ENCODE data around the gene SSC5D. TPM values are rescaled to one million over a fixed set of nuclear protein-coding genes. Genes with fewer than 3 reads are reported as not detected.

Gene SSC5D
- total RNA-seq, 1 donor from 2014 or later: 0.71 TPM

DNA sequence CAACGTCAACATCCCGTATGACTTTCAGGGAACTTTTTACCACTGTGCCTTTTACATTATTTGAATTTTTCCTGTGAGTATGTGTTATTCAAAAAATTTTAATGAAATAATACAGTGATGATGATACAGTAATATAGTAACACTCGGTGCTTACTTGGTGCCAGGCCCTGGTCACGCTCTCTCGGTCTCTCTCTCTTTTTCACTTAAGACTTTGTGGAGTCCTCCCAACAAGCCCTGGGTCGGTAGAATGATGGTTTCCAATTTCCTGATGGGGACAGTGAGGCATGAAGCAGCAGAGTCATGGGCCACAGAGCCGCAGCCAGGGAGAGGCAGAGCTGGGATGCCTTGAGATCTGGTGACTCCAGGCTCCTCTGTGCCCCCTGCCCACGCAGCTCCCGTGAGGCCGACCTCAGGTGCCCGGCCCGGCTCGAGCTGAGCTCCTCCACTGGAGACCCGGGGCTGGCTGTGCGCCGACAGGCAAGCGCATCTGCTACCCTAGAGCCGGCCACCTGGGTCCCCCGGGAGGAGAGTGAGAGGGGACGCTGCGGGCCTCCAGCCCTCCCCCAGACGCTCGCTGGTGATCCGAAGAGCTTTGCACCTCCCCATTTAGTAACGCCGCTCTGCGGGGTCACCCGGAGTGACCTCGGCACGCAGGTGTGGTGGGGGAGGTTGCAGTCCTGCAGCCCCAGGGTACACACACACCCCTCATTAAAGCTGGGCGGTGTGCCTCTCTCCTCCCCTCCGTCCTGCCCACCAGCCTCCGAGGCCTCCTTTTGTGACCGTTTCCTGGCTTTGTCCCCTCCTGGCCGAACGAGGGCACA, 61.5 kb downstream of the SSC5D start:
- H3K9me3 Mint-ChIP-seq: no peaks in the 10 kb centered on the region
- intact Hi-C loops (cut with micrococcal nuclease): no loop called here
- H3K27me3 Mint-ChIP-seq (ENCODE audit: low read depth): peaks cover 5% of the 10 kb centered on the region
- H3K27ac Mint-ChIP-seq: no peak overlapping the region
- no peak for DNase-seq (ENCODE audit: low spot score)
- H3K36me3 Mint-ChIP-seq (ENCODE audit: low read depth): no peaks in the 10 kb centered on the region
- no peaks in the 10 kb centered on the region for H3K4me1 Mint-ChIP-seq (ENCODE audit: low read depth)
- no peak overlapping the region for H3K4me3 Mint-ChIP-seq (ENCODE audit: low read depth)

GRCh38 chr19:55550321-55550650, 62.0 kb downstream of the SSC5D start:
- Mint-ChIP-seq H3K27ac (no peak overlapping the region), H3K4me3 (ENCODE audit: low read depth) (no peak overlapping the region), H3K4me1 (ENCODE audit: low read depth) (no peaks in the 10 kb centered on the region), H3K36me3 (ENCODE audit: low read depth) (no peaks in the 10 kb centered on the region), H3K9me3 (no peaks in the 10 kb centered on the region), H3K27me3 (ENCODE audit: low read depth) (peaks cover 5% of the 10 kb centered on the region)
- intact Hi-C loops (cut with micrococcal nuclease): no loop called here
- DNase-seq (ENCODE audit: low spot score): no peak

DNA sequence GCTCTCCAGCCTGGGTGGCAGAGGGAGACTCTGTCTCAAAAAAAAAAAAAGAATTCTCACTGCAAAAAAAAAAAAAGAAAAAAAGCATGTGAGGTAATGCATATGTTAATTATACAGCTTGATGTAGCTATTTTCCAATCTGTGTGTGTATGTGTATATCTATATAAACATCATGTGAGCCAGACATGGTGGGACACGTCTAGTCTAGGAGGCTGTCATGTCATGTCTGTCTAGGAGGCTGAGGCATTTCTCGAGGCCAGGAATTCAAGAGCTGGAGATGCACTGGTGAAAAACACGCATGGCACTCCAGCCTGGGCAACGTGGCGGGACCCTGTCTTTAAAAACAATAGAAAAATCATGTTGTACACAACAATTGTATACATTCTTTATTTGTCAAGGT, 64.0 kb downstream of the SSC5D start:
- Mint-ChIP-seq H3K27ac (no peak overlapping the region), H3K36me3 (ENCODE audit: low read depth) (no peaks in the 10 kb centered on the region), H3K4me3 (ENCODE audit: low read depth) (no peak overlapping the region), H3K9me3 (no peaks in the 10 kb centered on the region), H3K27me3 (ENCODE audit: low read depth) (peaks cover 4% of the 10 kb centered on the region), H3K4me1 (ENCODE audit: low read depth) (no peaks in the 10 kb centered on the region)
- intact Hi-C loops (cut with micrococcal nuclease): no loop called here
- DNase-seq (ENCODE audit: low spot score): no peak

DNA sequence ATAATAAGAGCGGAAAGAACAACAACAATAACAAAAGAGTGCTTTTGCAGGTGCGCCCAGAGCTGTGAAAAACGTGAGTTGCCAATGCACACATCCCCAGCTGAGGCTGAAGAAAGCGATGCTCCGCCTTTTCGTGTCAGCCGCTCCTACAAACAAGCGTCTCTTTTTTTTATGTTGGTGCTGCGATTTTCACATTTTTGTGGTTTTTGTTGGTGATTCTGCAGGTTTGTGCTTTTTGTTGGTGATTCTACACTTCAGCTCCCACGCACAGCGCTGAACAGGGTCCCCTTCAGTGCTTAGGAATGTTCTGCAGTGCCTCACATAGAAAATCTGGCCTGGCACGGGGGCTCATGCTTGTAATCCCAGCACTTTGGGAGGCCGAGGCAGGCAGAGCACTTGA, 64.4 kb downstream of the SSC5D start:
- Mint-ChIP-seq H3K4me1 (ENCODE audit: low read depth) (no peaks in the 10 kb centered on the region), H3K27ac (no peak overlapping the region), H3K36me3 (ENCODE audit: low read depth) (no peaks in the 10 kb centered on the region), H3K27me3 (ENCODE audit: low read depth) (peaks cover 2% of the 10 kb centered on the region), H3K4me3 (ENCODE audit: low read depth) (no peak overlapping the region), H3K9me3 (no peaks in the 10 kb centered on the region)
- intact Hi-C loops (cut with micrococcal nuclease): no loop called here
- no peak for DNase-seq (ENCODE audit: low spot score)

DNA sequence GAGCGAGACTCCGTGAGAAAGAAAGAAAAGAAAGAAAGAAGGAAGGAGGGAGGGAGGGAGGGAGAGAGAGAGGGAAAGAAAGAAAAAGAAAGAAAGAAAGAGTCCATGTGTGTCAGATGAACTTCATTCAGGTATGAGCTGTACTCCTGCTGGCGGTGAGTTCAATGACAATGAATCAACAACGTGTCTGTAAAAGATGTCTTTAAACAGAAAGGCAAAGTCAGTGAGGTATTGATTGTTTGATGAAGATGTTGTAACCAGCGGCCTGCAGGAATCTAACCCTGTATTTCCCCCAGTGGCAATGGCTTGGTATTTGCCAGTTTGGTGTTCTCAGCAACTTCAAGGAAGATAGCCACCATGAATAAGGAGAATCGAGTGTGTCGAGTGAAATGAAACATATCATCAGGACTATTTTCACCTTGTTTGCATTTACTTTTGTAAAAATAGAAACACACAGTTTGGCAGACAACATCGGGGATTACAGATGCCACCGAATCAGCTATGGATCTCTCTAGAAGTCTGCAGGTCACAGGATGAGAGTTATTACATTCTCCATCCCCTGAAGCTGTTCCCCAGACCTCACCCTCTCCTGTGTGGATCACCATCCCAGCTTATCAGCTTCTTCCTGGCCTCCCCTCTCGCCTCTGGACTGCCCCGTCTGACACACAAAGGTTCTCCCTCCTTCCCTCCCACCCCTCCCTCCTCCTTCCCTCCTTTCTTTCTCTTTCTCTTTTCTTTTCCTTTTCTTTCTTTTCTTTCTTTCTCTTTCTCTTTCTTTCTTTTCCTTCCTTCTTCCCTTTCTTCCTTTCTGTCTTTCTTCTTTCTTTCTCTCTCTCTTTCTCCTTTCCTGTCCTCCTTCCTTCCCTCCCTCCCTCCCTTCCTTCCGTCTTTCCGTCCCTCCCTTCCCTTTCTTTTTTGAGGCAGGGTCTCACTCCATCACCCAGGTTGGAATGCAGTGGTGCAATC, 65.3 kb downstream of the SSC5D start:
- Mint-ChIP-seq H3K4me1 (ENCODE audit: low read depth) (no peaks in the 10 kb centered on the region), H3K9me3 (no peaks in the 10 kb centered on the region), H3K27me3 (ENCODE audit: low read depth) (peaks cover 2% of the 10 kb centered on the region), H3K4me3 (ENCODE audit: low read depth) (no peak overlapping the region), H3K27ac (no peak overlapping the region), H3K36me3 (ENCODE audit: low read depth) (no peaks in the 10 kb centered on the region)
- DNase-seq (ENCODE audit: low spot score): no peak
- intact Hi-C loops (cut with micrococcal nuclease): no loop called here

DNA sequence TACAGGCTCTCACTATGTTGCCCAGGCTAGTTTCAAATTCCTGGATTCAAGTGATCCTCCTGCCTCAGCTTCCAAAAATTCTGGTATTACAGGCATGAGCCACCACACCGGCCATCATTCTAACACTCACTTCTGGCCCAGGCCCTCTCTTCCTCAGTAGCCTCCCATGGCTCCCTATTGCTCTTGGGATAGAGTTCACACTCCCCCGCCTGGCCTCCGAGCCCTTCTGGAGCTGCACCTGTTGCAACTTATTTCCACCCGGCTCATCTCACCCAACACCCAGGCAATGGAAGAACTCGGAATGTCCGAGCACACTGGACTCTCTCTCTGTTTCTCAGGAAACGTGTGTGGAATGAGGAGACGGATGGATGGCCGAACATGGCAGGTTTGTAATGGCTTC, 66.1 kb downstream of the SSC5D start:
- no peak for DNase-seq (ENCODE audit: low spot score)
- no peaks in the 10 kb centered on the region for H3K9me3 Mint-ChIP-seq
- peaks cover 2% of the 10 kb centered on the region for H3K27me3 Mint-ChIP-seq (ENCODE audit: low read depth)
- intact Hi-C loops (cut with micrococcal nuclease): no loop called here
- H3K4me3 Mint-ChIP-seq (ENCODE audit: low read depth): no peak overlapping the region
- H3K27ac Mint-ChIP-seq: no peak overlapping the region
- no peaks in the 10 kb centered on the region for H3K36me3 Mint-ChIP-seq (ENCODE audit: low read depth)
- H3K4me1 Mint-ChIP-seq (ENCODE audit: low read depth): no peaks in the 10 kb centered on the region

GRCh38 chr19:55554741-55555152, 66.5 kb downstream of the SSC5D start:
- Mint-ChIP-seq H3K4me3 (ENCODE audit: low read depth) (no peak overlapping the region), H3K4me1 (ENCODE audit: low read depth) (no peaks in the 10 kb centered on the region), H3K36me3 (ENCODE audit: low read depth) (no peaks in the 10 kb centered on the region), H3K27me3 (ENCODE audit: low read depth) (peaks cover 2% of the 10 kb centered on the region), H3K27ac (no peak overlapping the region), H3K9me3 (no peaks in the 10 kb centered on the region)
- intact Hi-C loops (cut with micrococcal nuclease): no loop called here
- DNase-seq (ENCODE audit: low spot score): no peak

GRCh38 chr19:55559684-55560083, 71.4 kb downstream of the SSC5D start:
- no peaks in the 10 kb centered on the region for H3K27me3 Mint-ChIP-seq (ENCODE audit: low read depth)
- DNase-seq (ENCODE audit: low spot score): no peak
- intact Hi-C loops (cut with micrococcal nuclease): no loop called here

DNA sequence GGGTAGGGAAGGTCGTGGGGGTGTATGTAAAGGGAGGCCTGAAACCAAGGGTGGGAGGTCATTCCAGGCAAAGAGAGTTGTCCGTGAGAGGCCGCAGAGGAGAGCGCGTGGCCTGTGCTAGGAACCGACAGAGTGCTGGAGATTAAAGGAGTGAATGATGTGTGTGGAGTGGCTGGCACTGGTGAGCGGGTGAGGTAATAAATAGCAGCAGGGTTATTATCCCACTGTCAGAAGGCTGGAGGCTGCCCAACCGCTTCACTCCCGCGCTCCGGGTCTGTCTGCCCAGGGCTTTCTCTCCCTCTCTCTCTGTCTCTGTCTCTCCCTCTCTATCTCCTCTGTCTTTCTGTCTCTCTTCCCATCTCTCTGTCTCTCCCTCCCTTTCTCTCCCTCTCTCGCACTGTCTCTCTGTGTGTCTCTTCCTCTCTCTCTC, 75.0 kb downstream of the SSC5D start:
- no peaks in the 10 kb centered on the region for H3K36me3 Mint-ChIP-seq (ENCODE audit: low read depth)
- H3K9me3 Mint-ChIP-seq: no peaks in the 10 kb centered on the region
- H3K4me1 Mint-ChIP-seq (ENCODE audit: low read depth): no peaks in the 10 kb centered on the region
- H3K4me3 Mint-ChIP-seq (ENCODE audit: low read depth): no peak overlapping the region
- no peaks in the 10 kb centered on the region for H3K27me3 Mint-ChIP-seq (ENCODE audit: low read depth)
- intact Hi-C loops (cut with micrococcal nuclease): no loop called here
- no peak for DNase-seq (ENCODE audit: low spot score)
- H3K27ac Mint-ChIP-seq: no peak overlapping the region

More at GRCh38 chr19:55559684-55560083, 71.4 kb downstream of the SSC5D start:
- Mint-ChIP-seq H3K9me3 (no peaks in the 10 kb centered on the region), H3K4me3 (ENCODE audit: low read depth) (no peak overlapping the region), H3K4me1 (ENCODE audit: low read depth) (no peaks in the 10 kb centered on the region), H3K36me3 (ENCODE audit: low read depth) (no peaks in the 10 kb centered on the region), H3K27ac (no peak overlapping the region)

GRCh38 chr19:55566823-55567222, 78.6 kb downstream of the SSC5D start:
- no peaks in the 10 kb centered on the region for H3K36me3 Mint-ChIP-seq (ENCODE audit: low read depth)

GRCh38 chr19:55567708-55568328, 79.6 kb downstream of the SSC5D start:
- Mint-ChIP-seq H3K36me3 (ENCODE audit: low read depth) (no peaks in the 10 kb centered on the region), H3K27ac (no peak overlapping the region), H3K4me3 (ENCODE audit: low read depth) (no peak overlapping the region), H3K4me1 (ENCODE audit: low read depth) (no peaks in the 10 kb centered on the region), H3K27me3 (ENCODE audit: low read depth) (no peaks in the 10 kb centered on the region), H3K9me3 (no peaks in the 10 kb centered on the region)
- intact Hi-C loops (cut with micrococcal nuclease): no loop called here
- no peak for DNase-seq (ENCODE audit: low spot score)

More at GRCh38 chr19:55566823-55567222, 78.6 kb downstream of the SSC5D start:
- H3K27ac Mint-ChIP-seq: no peak overlapping the region
- no peak overlapping the region for H3K4me3 Mint-ChIP-seq (ENCODE audit: low read depth)
- H3K4me1 Mint-ChIP-seq (ENCODE audit: low read depth): no peaks in the 10 kb centered on the region
- intact Hi-C loops (cut with micrococcal nuclease): no loop called here
- no peaks in the 10 kb centered on the region for H3K27me3 Mint-ChIP-seq (ENCODE audit: low read depth)
- no peaks in the 10 kb centered on the region for H3K9me3 Mint-ChIP-seq
- no peak for DNase-seq (ENCODE audit: low spot score)

Data from activated T-helper 2 cell treated with anti-CD3 and anti-CD28 coated beads, Interferon-gamma antibody, Interleukin-2, Interleukin-4, amounts not matched to agents 10 μg/mL and 5 μg/mL and 100 μg/mL, durations not matched to agents 14 hours and 24 hours and 36 hours (primary cell).